PC-3 (cell line): ENCODE data around the gene PNO1.

ENCODE experiments used
- CTCF ChIP-seq: fragments of 300-600 bp; sonication (generic); conservative IDR thresholded peaks from 2 replicates; pipeline ENCODE4 v1.5.1; 2017; ENCODE audit warnings: antibody characterized with exemption, low read depth, mild to moderate bottlenecking, low read length
- EZH2 ChIP-seq: fragments of 300-600 bp; sonication (generic); IDR thresholded peaks from one replicate; pipeline ENCODE4 v1.6.1; 2017; ENCODE audit warnings: antibody characterized with exemption, mild to moderate bottlenecking, low read length; ENCODE audit not compliant: unreplicated experiment
- EZH2phosphoT487 ChIP-seq: fragments of 300-600 bp; sonication (generic); IDR thresholded peaks from 2 replicates; pipeline ENCODE4 v1.6.1; 2018; ENCODE audit warnings: mild to moderate bottlenecking, antibody characterized with exemption, low read length, borderline replicate concordance

DNA sequence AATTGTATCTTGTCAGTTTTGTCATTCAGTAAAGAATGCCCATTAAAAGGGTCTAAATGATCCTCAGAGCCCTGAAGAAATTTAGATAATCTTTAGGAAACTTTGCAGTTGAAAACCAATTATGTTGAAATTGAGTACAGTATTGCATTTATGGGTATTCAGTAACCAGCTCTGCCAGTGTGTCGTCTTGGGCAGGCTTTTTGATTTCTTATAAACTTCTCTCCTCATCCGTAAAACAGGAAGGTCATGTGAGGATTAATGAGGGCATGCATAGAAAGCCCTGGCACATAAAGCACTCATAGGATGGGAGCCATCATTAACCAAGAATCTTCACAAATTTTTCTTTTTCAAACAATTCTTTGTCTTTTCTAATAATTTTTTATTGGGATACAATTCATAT, 14.8 kb downstream of the PNO1 start:
- TF ChIP-seq CTCF = no peak
- no peak for TF ChIP-seq EZH2phosphoT487
- TF ChIP-seq EZH2 = no peak
